ENCODE measurements around the gene FURIN. TPM values are rescaled to one million over a fixed set of nuclear protein-coding genes. Genes with fewer than 3 reads are reported as not detected.
A peak's percentile ranks its signal among the peaks of the same experiment; 100 is the strongest.

The FURIN gene
- total RNA-seq, 2 experiments from 2014 or later = 97.4 to 104 TPM

GRCh38 chr15:90837094-90837493 lies 31.3 kb upstream of the FURIN start:
- ATAC-seq (ENCODE audit: poor library complexity) = no peak
- POLR2A ChIA-PET = interaction anchor here (0.8 to 1.1 kb wide), 2 partner anchors 23 to 56 kb away, joined by 3 read pairs; no protein-coding TSS in a partner anchor
- peaks cover 34% of the 10 kb centered on the region for H3K4me1 Mint-ChIP-seq (ENCODE audit: low read depth)

GRCh38 chr15:90838139-90838538 lies 30.2 kb upstream of the FURIN start:
- no peak overlapping the region for H3K27ac ChIP-seq (ENCODE audit: low read depth in 1 of 2, low read length in 2 of 2)

More at GRCh38 chr15:90837094-90837493, 31.3 kb upstream of the FURIN start:
- no peaks in the 10 kb centered on the region for H3K9me3 Mint-ChIP-seq
- H3K4me3 Mint-ChIP-seq = no peak overlapping the region
- no peak for TF ChIP-seq CTCF (IDR thresholded peaks at IDR 0.05)
- CTCF ChIA-PET = interaction anchor here (1.3 kb wide), 1 partner anchor 14 kb away, joined by 3 read pairs; no protein-coding TSS in a partner anchor
- H3K27me3 ChIP-seq (ENCODE audit: control insufficient read depth in 1 of 2, insufficient read depth in 2 of 2, low read length in 2 of 2) = no peaks in the 10 kb centered on the region
- peak overlapping the region; percentile 87 for H3K27ac Mint-ChIP-seq
- H3K27me3 Mint-ChIP-seq = no peaks in the 10 kb centered on the region
- no peaks in the 10 kb centered on the region for H3K36me3 Mint-ChIP-seq (ENCODE audit: low read depth)
- intact Hi-C loops (cut with DNase I, micrococcal nuclease) = no loop called here
- peak in 1 of 14 experiments; percentile 33 for DNase-seq
- H3K27ac ChIP-seq (ENCODE audit: low read depth in 1 of 2, low read length in 2 of 2) = peak overlapping the region in 1 of 2 donors; percentile 9
- H3K9me3 ChIP-seq (ENCODE audit: control insufficient read depth in 1 of 2, insufficient read depth in 1 of 2, low read length in 2 of 2) = no peaks in the 10 kb centered on the region
- no peak overlapping the region for H3K4me3 ChIP-seq (ENCODE audit: low read length)
- peaks cover 36% of the 10 kb centered on the region for H3K4me1 ChIP-seq (ENCODE audit: insufficient read depth, low read length)
- no peaks in the 10 kb centered on the region for H3K36me3 ChIP-seq (ENCODE audit: insufficient read depth, low read length)

GRCh38 chr15:90838544-90838943 lies 29.8 kb upstream of the FURIN start:
- Mint-ChIP-seq H3K9me3 (no peaks in the 10 kb centered on the region), H3K4me1 (ENCODE audit: low read depth) (peaks cover 34% of the 10 kb centered on the region), H3K4me3 (peak overlapping the region; percentile 51), H3K27ac (peak overlapping the region; percentile 87), H3K36me3 (ENCODE audit: low read depth) (no peaks in the 10 kb centered on the region), H3K27me3 (no peaks in the 10 kb centered on the region)
- H3K4me1 ChIP-seq (ENCODE audit: insufficient read depth, low read length) = peaks cover 36% of the 10 kb centered on the region
- no peaks in the 10 kb centered on the region for H3K27me3 ChIP-seq (ENCODE audit: control insufficient read depth in 1 of 2, insufficient read depth in 2 of 2, low read length in 2 of 2)
- no peak overlapping the region for H3K27ac ChIP-seq (ENCODE audit: low read depth in 1 of 2, low read length in 2 of 2)
- DNase-seq (peak in 4 of 14 experiments; percentile 16 to 62 (median 38)), ATAC-seq (ENCODE audit: poor library complexity) (no peak)
- H3K4me3 ChIP-seq (ENCODE audit: low read length) = peak overlapping the region; percentile 28
- H3K9me3 ChIP-seq (ENCODE audit: control insufficient read depth in 1 of 2, insufficient read depth in 1 of 2, low read length in 2 of 2) = no peaks in the 10 kb centered on the region
- intact Hi-C loops (cut with DNase I, micrococcal nuclease) = loop anchor here (1.0 to 2.0 kb wide), 4 partner anchors 18 to 33 kb away; no protein-coding TSS in a partner anchor
- TF ChIP-seq CTCF (IDR thresholded peaks at IDR 0.05) = no peak
- CTCF ChIA-PET = interaction anchor here (1.9 kb wide), 1 partner anchor 94 kb away, joined by 5 read pairs; the partner anchor contains the start of gene HDDC3
- POLR2A ChIA-PET = interaction anchor here (0.8 to 1.3 kb wide), 8 partner anchors 13 to 184 kb away, joined by 3 to 8 read pairs (median 4); partner anchors contain the start of genes BLM, HDDC3 and MAN2A2
- H3K36me3 ChIP-seq (ENCODE audit: insufficient read depth, low read length) = no peaks in the 10 kb centered on the region

More at GRCh38 chr15:90838139-90838538, 30.2 kb upstream of the FURIN start:
- DNase-seq (peak; percentile 72 to 93 (median 82)), ATAC-seq (ENCODE audit: poor library complexity) (peak; percentile 93)
- peak overlapping the region; percentile 51 for H3K4me3 Mint-ChIP-seq
- no peak for TF ChIP-seq CTCF (IDR thresholded peaks at IDR 0.05)
- no peaks in the 10 kb centered on the region for H3K27me3 Mint-ChIP-seq
- H3K36me3 Mint-ChIP-seq (ENCODE audit: low read depth) = no peaks in the 10 kb centered on the region
- H3K4me3 ChIP-seq (ENCODE audit: low read length) = peak overlapping the region; percentile 28
- no peaks in the 10 kb centered on the region for H3K9me3 ChIP-seq (ENCODE audit: control insufficient read depth in 1 of 2, insufficient read depth in 1 of 2, low read length in 2 of 2)
- no peaks in the 10 kb centered on the region for H3K27me3 ChIP-seq (ENCODE audit: control insufficient read depth in 1 of 2, insufficient read depth in 2 of 2, low read length in 2 of 2)
- peak overlapping the region; percentile 87 for H3K27ac Mint-ChIP-seq
- H3K4me1 ChIP-seq (ENCODE audit: insufficient read depth, low read length) = peaks cover 36% of the 10 kb centered on the region
- intact Hi-C loops (cut with DNase I, micrococcal nuclease) = loop anchor here (1.0 to 2.0 kb wide), 4 partner anchors 18 to 33 kb away; no protein-coding TSS in a partner anchor
- H3K36me3 ChIP-seq (ENCODE audit: insufficient read depth, low read length) = no peaks in the 10 kb centered on the region
- POLR2A ChIA-PET = interaction anchor here (0.6 to 1.2 kb wide), 11 partner anchors 14 to 184 kb away, joined by 3 to 8 read pairs (median 4); partner anchors contain the start of genes BLM, HDDC3 and MAN2A2
- H3K9me3 Mint-ChIP-seq = no peaks in the 10 kb centered on the region
- CTCF ChIA-PET = interaction anchor here (0.6 to 1.9 kb wide), 3 partner anchors 13 to 917 kb away, joined by 3 to 5 read pairs (median 5); partner anchors contain the start of gene HDDC3
- peaks cover 34% of the 10 kb centered on the region for H3K4me1 Mint-ChIP-seq (ENCODE audit: low read depth)

Data from CD4-positive, alpha-beta T cell (primary cell).